Measurements from ENCODE around the gene CHRNB1.

CHRNB1 gene

GRCh38 chr17:7438656-7439460 is 6.0 kb upstream of the CHRNB1 start:
- no peak for DNase-seq

GRCh38 chr17:7439462-7440112 is 5.3 kb upstream of the CHRNB1 start, which contains the start of gene FGF11:
FGF11 (plus strand) TSS chr17:7439512; CDS start chr17:7439621, 109 bp downstream.
- no peak for DNase-seq

GRCh38 chr17:7440113-7440833 is 4.6 kb upstream of the CHRNB1 start:
- peak in 1 of 2 experiments; percentile 11 for DNase-seq

GRCh38 chr17:7440834-7441195 is 4.0 kb upstream of the CHRNB1 start:
- no peak for DNase-seq

- no peak for DNase-seq
Measured at GRCh38 chr17:7441266-7441665, 3.6 kb upstream of the CHRNB1 start.

DNA sequence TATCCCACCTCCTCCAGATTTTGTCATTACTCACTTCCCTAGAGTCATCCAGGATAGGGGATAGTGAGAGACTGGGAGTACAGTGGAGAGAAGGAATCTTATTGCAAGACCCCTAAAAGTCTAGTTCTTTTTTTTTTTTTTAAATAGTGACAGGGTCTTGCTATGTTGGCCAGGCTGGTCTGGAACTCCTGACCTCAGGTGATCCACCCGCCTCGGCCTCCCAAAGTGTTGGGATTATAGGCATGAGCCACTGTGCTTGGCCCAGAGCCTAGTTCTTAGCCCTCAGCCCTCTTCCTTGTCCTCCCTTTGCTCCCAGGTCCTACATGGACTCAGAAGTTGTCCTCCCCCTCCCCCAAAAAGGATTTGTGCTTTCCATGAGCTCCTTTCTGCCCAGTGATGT is 2.7 kb upstream of the CHRNB1 start:
- DNase-seq = no peak

GRCh38 chr17:7443499-7444485 is 1.1 kb upstream of the CHRNB1 start:
- DNase-seq = no peak

- DNase-seq = no peak
Measured at GRCh38 chr17:7445619-7445968, 733 bp downstream of the CHRNB1 start.

DNA sequence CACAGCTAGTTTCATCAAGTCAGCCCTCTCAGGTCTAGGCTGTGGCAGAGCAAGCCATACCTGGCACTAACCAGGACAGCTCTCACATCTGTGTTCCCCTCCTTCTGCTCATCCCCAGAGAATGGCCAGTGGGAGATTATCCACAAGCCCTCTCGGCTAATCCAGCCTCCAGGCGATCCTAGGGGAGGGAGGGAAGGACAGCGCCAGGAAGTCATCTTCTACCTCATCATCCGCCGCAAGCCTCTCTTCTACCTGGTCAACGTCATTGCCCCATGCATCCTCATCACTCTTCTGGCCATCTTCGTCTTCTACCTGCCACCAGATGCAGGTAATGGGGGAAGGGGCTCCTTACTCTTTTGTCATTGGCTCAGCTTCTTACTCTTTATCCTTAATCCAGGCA is 3.6 kb downstream of the CHRNB1 start:
- DNase-seq = no peak

DNA sequence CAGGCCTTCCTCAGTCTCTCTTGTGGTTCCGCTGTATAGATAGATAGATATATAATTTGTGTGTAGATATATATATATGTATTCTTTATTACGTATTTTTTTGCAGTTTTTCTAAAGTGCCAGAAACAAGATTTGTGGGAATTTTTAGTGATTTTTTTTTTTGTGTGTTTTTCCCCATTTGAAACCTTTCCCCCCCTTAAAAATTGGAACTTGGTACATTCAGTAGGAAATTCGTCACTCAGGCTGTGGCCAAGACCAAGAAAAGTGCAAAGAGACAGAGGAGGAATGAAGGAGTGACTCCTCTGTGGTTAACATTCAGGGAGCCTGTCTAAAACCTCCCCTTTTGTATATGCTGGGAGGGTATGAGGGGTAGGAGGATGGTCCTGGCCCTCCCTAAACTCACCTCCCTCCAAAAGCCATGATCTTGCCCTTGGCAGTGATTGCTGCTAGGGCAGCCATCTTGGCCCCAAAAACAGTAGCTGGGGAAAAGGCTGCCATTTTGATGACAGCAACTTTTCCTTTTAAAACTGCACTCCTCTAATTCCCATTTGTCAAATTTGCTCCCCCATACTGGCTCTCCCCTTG is 15.2 kb downstream of the CHRNB1 start:
- no peak for DNase-seq

GRCh38 chr17:7460850-7461660 is 16.2 kb downstream of the CHRNB1 start:
- no peak for DNase-seq

DNA sequence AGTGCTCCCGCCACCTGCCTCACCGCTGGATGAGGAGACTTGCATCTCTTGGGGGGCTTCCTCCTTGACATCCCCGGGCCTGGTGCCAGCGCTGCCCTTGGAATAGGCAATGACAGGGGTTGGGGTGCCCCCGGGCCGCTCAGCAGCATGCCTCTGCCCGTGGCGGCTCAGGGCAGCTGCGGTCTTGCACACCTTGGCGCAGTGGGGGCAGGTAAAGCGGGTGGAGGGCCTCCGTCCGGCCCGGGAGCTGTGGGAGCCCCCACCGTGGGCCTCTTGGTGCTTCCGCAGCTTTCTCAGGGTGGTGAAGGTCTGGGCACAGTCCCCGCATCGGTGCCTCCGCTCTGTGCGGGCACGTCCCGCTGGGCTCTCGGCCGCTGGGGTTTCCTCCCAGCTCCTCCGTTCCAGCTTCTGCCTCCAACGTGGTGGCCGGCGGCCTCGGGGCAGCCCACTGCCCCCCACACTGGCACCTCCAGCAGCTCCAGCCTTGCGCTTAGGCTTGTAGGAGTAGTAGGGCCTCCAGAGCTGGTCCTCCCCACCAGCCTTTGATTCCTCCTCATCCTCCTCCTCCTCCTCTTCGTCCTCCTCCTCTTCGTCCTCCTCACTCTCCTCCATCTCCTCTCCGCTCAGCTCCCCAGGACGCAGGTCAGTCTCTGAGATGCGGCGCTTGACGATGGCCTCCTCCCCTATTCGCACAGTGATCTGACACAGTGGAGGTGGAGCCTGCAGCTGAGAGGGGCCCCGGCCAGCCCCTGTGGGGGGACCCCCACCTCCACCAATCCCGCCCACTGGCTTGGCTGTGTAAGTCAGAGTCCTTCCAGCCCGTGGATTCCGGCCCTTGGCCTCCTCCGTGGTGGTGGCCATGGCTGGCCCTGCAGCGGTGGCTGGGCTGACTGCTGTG is 17.9 kb downstream of the CHRNB1 start:
- DNase-seq = no peak

DNA sequence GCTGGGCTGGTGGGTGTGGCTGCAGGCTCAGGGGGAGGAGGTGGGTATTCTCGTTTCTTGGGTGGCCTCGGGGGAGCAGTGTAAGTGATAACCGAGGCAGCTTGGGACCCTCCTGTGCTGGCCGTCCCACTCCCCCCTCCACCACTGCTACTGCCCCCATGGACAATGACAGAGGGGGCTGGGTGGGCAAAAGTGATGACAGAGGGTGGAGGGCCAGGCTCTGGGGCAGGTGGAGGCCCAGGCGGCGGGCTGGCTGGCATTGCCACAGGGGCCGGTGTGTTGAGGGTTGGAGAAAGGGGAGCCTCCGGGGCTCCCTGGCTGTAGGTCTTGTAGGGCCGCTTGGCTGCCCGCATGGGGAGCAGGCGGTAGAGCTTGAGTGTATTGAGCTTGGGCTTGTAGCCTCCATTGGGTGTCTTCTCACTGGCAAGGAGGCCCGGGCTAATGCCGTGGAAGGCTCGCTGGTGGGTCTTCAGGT is 18.5 kb downstream of the CHRNB1 start:
- DNase-seq = no peak

GRCh38 chr17:7464081-7464480 is 19.2 kb downstream of the CHRNB1 start:
- no peak for DNase-seq

DNA sequence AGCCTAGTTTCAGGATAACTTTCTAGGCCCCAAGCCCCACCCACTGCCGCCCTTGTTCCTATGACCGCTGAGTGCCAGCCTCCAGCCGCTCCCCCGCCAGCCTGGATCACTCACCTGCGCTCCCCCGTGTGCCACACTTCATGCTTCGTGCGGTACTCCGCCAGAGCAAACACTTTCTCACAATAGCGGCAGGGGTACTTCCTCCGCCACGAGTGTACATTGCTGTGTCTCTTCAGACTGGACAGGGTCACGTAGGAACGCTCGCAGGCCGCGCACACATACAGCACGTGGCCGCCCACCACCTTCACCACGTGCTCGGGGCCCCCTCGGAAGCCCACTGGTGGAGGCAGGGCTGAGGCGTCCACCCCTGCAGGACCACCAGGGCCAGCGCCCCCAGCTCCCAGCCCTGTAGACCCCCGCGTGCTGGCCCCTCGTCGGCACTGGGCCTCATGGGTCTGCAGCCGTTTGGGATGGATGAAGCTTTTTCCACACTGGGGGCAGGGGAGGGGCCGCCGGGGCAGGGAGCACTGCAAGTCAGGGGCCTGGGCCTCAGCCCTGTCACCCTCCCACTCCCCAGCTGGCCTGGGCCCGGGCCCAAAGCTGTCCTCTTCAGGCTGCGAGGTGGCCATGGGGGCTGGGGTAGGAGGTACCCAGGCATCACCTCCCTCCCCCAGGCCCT is 20.9 kb downstream of the CHRNB1 start:
- no peak for DNase-seq

- no peak for DNase-seq
Measured at GRCh38 chr17:7466318-7466638, 21.4 kb downstream of the CHRNB1 start.

DNA sequence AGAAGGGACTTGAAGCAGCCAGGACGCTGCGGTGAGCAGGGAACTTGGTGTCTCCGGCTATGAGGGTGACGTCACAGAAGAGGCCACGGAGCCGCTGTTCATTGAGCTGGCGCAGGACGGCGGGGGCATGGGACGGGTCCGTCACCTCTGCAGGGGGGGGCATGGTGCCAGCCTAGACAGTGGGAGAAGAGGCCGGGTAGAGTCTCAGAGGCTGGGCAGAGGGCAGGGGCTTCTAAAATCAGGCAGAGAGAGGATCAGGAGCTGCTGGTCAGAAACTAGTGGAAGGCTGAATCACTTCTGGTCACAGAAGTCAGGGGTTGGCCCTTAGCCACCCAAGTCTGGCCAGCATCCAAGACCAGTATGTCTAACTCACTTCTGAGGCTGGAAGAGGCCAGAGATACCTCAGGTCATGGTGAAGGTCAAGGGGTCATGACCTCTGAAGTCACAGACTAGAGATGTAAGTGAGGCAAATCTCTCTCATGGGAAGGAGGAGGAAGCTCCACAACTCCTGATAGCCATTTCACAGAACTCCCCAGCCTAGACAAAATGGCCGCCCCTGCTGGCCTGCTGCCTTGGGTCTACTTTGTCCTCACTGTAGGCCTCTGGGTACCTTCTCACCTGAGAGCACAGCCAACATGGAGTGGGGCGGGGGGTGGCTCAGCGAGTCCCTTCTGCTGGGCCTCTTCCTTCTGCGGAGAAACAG is 21.9 kb downstream of the CHRNB1 start:
- DNase-seq = no peak

DNA sequence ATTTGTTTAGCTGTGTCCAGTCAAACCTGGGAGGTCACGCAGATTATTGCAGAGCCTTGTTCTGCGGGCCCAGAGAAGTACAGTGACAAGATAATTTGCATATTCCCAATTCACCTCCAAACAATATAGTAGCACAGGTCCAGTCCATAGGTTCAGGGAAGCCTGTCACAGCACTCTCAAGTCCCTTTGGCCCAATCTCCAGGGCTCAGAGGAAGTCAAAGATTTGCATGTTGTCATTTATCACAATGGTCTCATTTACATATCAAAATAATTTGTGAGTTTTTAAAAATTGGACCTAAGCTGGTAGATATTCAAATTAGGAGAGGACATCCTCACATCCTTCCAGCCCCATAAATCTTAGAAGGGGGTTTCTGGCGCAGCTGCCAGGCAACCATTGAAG is 22.6 kb downstream of the CHRNB1 start:
- DNase-seq = no peak

DNA sequence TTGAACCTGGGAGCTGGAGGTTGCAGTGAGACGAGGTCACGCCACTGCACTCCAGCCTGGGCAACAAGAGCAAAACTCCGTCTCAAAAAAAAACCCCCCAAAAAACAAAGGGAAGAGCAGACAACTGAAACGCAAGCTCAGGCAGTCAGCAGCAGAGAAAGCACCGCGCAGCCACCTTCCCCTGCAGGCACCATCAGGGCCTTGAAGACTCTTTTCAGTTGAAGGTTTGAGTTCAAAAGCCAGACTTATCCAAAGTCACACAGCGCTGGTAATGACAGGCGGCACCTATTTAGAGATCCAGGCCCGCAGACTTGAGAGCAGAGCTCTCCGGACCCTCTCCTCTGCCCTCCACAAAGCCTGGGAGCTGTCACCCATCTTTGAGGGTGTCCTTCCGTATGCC is 23.4 kb downstream of the CHRNB1 start:
- no peak for DNase-seq

Measured in NCI-H2081 (cell line).